Muscle layer of colon (tissue), 2 donors: Measurements from ENCODE around the gene SLC35A4.
A peak's percentile ranks its signal among the peaks of the same experiment; 100 is the strongest.

Experiments used
- H3K27ac ChIP-seq: one replicate; pipeline ENCODE4 v1.7.0; 2013; ENCODE audit warnings: low read depth, mild to moderate bottlenecking, low read length, moderate library complexity
- H3K27me3 ChIP-seq, 2 donors: one replicate each; pipeline ENCODE4 v1.7.0; 2013; ENCODE audit warnings: low read length in 2 of 2, mild to moderate bottlenecking in 2 of 2; ENCODE audit not compliant: insufficient read depth in 2 of 2, control insufficient read depth in 1 of 2
- H3K36me3 ChIP-seq: one replicate; pipeline ENCODE4 v1.7.0; 2013; ENCODE audit warnings: mild to moderate bottlenecking, low read length; ENCODE audit not compliant: insufficient read depth
- H3K4me1 ChIP-seq: one replicate; pipeline ENCODE4 v1.7.0; 2013; ENCODE audit warnings: mild to moderate bottlenecking, low read length; ENCODE audit not compliant: insufficient read depth
- H3K4me3 ChIP-seq, 2 donors: one replicate each; pipeline ENCODE4 v1.7.0; 2013; ENCODE audit warnings: low read length in 2 of 2, low read depth in 1 of 2, mild to moderate bottlenecking in 1 of 2, moderate library complexity in 1 of 2
- H3K9ac ChIP-seq: one replicate; pipeline ENCODE4 v1.7.0; 2013; ENCODE audit warnings: low read length
- H3K9me3 ChIP-seq: one replicate; pipeline ENCODE4 v1.7.0; 2013; ENCODE audit warnings: mild to moderate bottlenecking, low read length
- donor health status: abdominal sarcoma.
- donor health status: Adenocarcinoma of cecum.

The SLC35A4 gene, protein sequence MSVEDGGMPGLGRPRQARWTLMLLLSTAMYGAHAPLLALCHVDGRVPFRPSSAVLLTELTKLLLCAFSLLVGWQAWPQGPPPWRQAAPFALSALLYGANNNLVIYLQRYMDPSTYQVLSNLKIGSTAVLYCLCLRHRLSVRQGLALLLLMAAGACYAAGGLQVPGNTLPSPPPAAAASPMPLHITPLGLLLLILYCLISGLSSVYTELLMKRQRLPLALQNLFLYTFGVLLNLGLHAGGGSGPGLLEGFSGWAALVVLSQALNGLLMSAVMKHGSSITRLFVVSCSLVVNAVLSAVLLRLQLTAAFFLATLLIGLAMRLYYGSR

DNA sequence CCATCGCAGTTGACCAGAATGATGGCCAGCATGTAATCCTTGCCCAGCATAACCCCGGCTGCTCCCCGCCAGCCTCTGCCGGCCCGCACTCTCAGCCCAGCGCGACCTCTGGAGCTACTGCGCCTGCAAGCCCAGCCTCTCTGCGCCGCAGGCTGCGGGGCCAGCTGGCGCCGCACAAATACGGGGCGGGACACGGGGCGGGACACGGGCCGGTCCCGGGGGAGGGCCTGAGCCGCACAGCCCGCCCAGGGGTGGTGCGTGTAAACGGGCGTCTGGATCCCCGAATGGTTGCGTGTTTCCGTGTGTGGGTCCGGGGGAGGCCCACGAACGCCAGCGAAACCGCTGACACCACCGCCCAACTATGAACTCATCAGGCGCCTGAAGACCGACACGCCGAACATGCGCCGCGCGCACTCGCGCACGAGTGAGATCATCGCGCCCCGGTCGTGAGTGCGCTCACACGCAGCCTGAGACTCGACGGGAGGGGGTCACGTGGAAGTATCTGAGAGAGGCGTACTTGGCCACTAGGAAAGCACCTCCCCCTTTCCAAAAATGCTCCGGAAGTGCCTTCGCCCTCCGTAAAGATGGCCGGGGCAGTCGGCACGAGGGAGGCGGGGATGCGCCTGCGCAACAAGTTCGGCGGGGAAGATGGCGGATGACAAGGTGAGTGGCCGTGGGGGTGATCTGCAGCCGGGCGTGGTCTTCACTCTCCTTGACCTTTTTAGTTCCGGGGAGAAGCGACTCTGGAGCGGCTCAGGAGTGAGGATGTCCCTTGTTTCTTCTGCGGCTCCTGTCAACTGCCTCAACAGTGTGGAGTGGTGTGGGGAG, at the start of gene SLC35A4, which contains the start of gene APBB3:
Gene SLC35A4 (plus strand): TSS at position 633 of the 828 bp plus-strand sequence. CDS start 2,342 bp downstream, outside the sequence.
Gene APBB3 (minus strand): TSS at position 403 of the 828 bp plus-strand sequence. CDS start 353 bp downstream, at position 50.
- Histone ChIP-seq H3K27me3 (no peaks in the 10 kb centered on the region), H3K9ac (peak within 1 kb of the TSS; percentile 92), H3K4me1 (peaks cover 45% of the 10 kb centered on the region), H3K36me3 (peaks cover 44% of the 10 kb centered on the region), H3K9me3 (no peaks in the 10 kb centered on the region), H3K4me3 (peak within 1 kb of the TSS; percentile 53 to 94), H3K27ac (peak within 1 kb of the TSS; percentile 90)

DNA sequence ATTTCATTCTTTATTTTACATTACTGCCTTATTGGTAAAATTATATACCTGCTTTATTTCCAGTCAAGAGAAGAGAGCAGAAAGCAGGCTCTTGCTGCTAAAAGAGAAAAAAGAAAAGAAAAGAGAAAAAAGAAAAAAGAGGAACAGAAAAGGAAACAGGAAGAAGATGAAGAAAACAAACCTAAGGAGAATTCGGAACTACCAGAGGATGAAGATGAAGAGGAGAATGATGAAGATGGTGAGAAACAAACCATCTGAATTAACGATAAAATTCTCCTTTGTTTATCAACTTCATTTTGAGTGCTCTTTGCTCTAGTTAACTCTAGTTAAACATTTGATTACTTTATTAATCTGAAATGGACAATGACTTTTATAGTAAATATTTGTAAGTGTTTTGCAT, 40.6 kb upstream of the SLC35A4 start:
- Histone ChIP-seq H3K27ac (no peak overlapping the region), H3K9me3 (no peaks in the 10 kb centered on the region), H3K27me3 (no peaks in the 10 kb centered on the region), H3K36me3 (peaks cover 37% of the 10 kb centered on the region), H3K9ac (no peak overlapping the region), H3K4me1 (no peaks in the 10 kb centered on the region), H3K4me3 (no peak overlapping the region)

DNA sequence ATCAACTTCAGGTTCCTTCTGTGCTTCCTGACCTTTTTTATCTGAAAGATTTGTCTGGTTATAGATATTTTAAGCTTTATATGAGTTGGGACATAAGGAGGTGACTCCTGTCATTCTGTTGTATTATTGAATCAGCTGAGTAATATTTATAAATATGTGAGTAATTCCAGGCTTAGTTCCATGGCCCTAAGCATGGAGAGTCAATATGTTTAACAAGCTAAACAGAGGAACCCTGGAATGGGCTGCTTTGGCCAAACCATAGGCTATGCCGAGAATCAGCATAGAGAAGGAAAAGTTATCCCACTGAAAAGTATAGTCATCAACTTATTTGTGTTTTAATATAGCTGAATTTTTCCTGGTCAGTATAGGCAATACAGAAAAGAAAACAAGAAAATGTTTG, 24.4 kb upstream of the SLC35A4 start:
- Histone ChIP-seq H3K4me1 (no peaks in the 10 kb centered on the region), H3K9me3 (no peaks in the 10 kb centered on the region), H3K4me3 (no peak overlapping the region), H3K9ac (no peak overlapping the region), H3K27me3 (no peaks in the 10 kb centered on the region), H3K27ac (no peak overlapping the region), H3K36me3 (peaks cover 51% of the 10 kb centered on the region)

DNA sequence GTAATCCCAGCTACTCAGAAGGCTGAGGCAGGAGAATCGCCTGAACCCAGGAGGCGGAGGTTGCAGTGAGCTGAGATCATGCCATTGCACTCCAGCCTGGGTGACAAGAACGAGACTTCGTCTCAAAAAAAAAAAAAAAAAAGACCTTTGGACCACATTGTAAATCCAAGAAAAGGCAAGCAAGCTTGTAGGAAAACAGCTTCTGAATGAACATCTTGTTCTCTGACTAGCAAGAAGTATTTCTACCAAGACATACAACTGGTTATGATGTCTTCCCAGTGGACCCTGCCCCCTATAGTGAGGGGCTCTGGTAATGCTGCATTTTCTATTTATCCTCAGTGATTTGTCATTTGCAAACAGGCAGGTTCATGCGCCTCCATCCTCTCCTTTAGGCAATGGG, 21.7 kb upstream of the SLC35A4 start:
- no peak overlapping the region for H3K27ac ChIP-seq
- H3K4me1 ChIP-seq = peaks cover 14% of the 10 kb centered on the region
- no peak overlapping the region for H3K4me3 ChIP-seq
- H3K9ac ChIP-seq = no peak overlapping the region
- H3K9me3 ChIP-seq = no peaks in the 10 kb centered on the region
- no peaks in the 10 kb centered on the region for H3K27me3 ChIP-seq
- peaks cover 43% of the 10 kb centered on the region for H3K36me3 ChIP-seq

DNA sequence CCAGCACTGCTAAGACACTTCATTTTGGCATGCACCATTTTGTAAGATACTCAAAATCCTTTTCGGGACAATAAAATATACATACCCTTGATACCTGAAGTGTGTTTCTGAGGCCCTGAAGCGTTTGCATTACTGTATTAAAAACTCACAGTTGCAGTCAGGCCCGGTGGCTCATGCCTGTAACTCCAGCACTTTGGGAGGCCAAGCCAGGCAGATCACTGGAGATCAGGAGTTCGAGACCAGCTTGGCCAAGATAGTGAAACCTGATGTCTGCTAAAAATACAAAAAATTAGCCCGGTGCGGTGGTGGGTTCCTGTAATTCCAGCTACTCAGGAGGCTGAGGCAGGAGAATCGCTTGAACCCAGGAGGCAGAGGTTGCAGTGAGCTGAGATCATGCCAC, 19.6 kb upstream of the SLC35A4 start:
- Histone ChIP-seq H3K4me1 (peaks cover 34% of the 10 kb centered on the region), H3K9me3 (no peaks in the 10 kb centered on the region), H3K4me3 (no peak overlapping the region), H3K27ac (no peak overlapping the region), H3K27me3 (no peaks in the 10 kb centered on the region), H3K9ac (no peak overlapping the region), H3K36me3 (peaks cover 29% of the 10 kb centered on the region)

DNA sequence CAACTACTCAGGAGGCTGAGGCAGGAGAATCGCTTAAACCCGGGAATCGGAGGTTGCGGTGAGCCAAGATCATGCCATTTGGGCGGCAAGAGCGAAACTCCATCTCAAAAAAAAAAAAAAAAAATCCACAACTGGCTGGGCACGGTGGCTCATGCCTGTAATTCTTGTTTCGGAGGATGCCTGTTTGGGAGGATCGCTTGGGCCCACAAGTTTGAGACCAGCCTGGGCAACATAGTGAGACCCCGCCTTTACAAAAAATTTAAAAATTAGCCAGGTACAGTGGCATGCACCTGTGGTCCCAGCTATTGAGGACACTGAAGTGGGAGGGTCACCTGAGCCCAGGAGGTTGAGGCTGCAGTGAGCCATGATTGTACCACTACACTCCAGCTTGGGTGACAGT, 19.0 kb upstream of the SLC35A4 start:
- Histone ChIP-seq H3K9me3 (no peaks in the 10 kb centered on the region), H3K27me3 (no peaks in the 10 kb centered on the region), H3K27ac (no peak overlapping the region), H3K36me3 (peaks cover 29% of the 10 kb centered on the region), H3K4me3 (no peak overlapping the region), H3K4me1 (peaks cover 40% of the 10 kb centered on the region), H3K9ac (no peak overlapping the region)

DNA sequence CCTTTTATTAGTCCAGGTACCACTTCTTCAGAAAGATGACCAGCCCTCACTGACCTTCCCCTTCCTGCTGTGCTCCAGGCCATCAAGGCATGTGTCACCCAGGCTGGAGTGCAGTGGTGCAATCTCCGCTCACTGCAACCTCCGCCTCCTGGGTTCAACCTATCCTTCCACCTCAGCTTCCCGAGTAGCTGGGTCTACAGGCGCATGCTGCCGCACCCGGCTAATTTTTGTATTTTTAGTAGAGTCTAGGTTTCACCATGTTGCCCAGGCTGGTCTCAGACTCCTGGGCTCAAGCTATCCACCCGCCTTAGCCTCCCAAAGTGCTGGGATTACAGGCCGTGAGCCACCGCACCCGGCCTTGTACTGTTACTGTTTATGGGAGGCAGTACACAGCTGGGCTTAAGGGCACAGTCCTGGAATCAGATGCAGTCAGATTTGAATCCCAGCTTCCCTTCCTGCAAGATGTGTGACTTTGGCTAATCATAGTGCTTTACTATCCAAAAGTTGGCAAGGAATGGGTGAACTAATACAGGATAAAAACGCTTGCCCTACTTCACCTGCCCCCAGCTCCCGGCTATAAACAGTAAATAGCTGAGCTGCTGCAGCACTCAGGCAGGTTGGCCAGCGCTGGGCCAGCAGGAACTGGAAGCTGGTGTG, 17.6 kb upstream of the SLC35A4 start:
- no peaks in the 10 kb centered on the region for H3K27me3 ChIP-seq
- H3K36me3 ChIP-seq = peaks cover 33% of the 10 kb centered on the region
- H3K9ac ChIP-seq = no peak overlapping the region
- H3K4me1 ChIP-seq = peaks cover 45% of the 10 kb centered on the region
- H3K4me3 ChIP-seq = peak overlapping the region in 1 of 2 donors; percentile 57
- H3K27ac ChIP-seq = peak overlapping the region; percentile 79
- no peaks in the 10 kb centered on the region for H3K9me3 ChIP-seq

DNA sequence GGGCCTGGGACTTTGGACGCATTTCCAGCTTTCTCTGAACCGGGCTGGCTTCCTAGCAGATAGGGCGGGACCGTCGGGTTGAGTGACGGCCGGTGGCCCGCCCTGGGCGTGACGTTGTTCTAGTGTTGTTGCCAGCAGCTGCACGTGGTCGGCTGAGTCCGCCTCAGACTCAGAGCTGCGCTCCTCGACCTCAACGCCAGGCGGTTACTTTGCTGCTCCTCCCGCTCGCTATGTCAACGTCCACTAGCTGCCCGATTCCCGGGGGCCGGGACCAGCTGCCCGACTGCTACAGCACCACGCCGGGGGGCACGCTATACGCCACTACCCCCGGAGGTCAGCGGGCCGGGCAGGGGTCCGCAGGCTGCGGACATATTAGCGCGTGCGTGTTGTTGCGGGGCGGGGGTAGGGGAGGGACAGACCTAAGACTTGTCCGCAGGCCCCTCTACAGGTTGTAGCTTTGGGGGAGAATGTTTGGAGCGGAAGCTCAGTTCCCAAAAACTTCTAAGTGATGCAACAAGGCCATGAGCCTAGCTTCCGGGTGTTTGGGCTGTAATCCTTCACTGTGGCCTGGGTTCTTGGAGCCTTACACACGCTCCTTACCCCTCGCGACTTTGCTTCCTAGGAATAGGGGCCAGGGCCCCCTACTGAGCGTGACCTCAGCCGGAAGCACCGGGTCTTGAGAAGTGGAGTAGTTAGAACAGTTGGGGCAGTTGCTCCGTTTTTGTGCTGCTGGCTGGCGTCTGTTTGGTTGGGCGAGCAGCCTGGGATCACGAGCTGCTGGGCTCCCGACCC, 16.9 kb upstream of the SLC35A4 start, which contains the start of gene EIF4EBP3:
Gene EIF4EBP3 (plus strand): TSS at position 155 of the 792 bp plus-strand sequence. CDS start 76 bp downstream, at position 231.
- no peaks in the 10 kb centered on the region for H3K9me3 ChIP-seq
- H3K36me3 ChIP-seq = peaks cover 35% of the 10 kb centered on the region
- peak within 1 kb of the TSS; percentile 92 for H3K27ac ChIP-seq
- no peaks in the 10 kb centered on the region for H3K27me3 ChIP-seq
- peaks cover 45% of the 10 kb centered on the region for H3K4me1 ChIP-seq
- peak within 1 kb of the TSS; percentile 35 for H3K9ac ChIP-seq
- H3K4me3 ChIP-seq = peak within 1 kb of the TSS; percentile 12 to 57

DNA sequence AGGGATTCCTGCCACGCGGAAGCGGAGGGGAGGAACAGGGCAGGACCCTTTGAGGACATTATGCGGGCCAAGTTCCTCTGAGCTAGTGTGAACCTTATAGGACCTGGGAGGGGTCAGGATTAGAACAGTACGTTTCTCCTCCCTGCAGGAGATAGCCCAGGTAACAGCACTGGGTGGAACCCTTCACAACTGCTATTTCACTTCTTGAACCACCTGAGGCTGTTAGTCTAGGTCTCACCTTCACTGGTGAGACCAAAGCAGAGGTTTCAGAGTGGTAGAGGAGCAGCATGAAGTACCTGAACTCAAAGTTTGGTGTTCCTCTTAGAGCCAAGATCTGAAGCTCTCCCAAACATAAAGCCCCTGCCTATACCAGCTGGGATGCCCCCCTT, 16.3 kb upstream of the SLC35A4 start:
- peak overlapping the region in 1 of 2 donors; percentile 57 for H3K4me3 ChIP-seq
- no peaks in the 10 kb centered on the region for H3K27me3 ChIP-seq
- peak overlapping the region; percentile 92 for H3K27ac ChIP-seq
- H3K4me1 ChIP-seq = peaks cover 45% of the 10 kb centered on the region
- H3K9me3 ChIP-seq = no peaks in the 10 kb centered on the region
- H3K9ac ChIP-seq = peak overlapping the region; percentile 18
- H3K36me3 ChIP-seq = peaks cover 35% of the 10 kb centered on the region

DNA sequence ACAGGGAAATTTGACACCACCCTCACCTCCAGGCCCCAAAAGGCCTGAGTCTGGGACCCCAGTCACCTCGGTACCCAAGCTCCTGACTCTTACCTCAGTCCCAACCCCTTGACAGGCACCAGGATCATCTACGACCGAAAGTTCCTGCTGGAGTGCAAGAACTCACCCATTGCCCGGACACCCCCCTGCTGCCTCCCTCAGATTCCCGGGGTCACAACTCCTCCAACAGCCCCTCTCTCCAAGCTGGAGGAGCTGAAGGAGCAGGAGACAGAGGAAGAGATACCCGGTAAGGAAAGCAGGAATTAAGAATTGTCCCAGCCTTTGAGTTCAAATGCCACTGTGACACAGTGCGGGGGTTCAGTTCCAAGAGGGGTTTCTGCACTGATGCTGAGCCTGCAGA, 15.8 kb upstream of the SLC35A4 start:
- H3K27ac ChIP-seq = peak overlapping the region; percentile 92
- peaks cover 35% of the 10 kb centered on the region for H3K36me3 ChIP-seq
- peak overlapping the region; percentile 18 for H3K9ac ChIP-seq
- peaks cover 45% of the 10 kb centered on the region for H3K4me1 ChIP-seq
- H3K27me3 ChIP-seq = no peaks in the 10 kb centered on the region
- H3K4me3 ChIP-seq = peak overlapping the region in 1 of 2 donors; percentile 57
- no peaks in the 10 kb centered on the region for H3K9me3 ChIP-seq
